HG02981 (cell line): ENCODE data around the gene GNAQ.

ENCODE experiments used
- ATAC-seq: cut with Tn5 transposase; IDR thresholded peaks from one replicate; pipeline ENCODE4 v1.9.1; 2021; ENCODE audit warnings: mild to moderate bottlenecking, moderate library complexity; ENCODE audit not compliant: unreplicated experiment

GNAQ gene

DNA sequence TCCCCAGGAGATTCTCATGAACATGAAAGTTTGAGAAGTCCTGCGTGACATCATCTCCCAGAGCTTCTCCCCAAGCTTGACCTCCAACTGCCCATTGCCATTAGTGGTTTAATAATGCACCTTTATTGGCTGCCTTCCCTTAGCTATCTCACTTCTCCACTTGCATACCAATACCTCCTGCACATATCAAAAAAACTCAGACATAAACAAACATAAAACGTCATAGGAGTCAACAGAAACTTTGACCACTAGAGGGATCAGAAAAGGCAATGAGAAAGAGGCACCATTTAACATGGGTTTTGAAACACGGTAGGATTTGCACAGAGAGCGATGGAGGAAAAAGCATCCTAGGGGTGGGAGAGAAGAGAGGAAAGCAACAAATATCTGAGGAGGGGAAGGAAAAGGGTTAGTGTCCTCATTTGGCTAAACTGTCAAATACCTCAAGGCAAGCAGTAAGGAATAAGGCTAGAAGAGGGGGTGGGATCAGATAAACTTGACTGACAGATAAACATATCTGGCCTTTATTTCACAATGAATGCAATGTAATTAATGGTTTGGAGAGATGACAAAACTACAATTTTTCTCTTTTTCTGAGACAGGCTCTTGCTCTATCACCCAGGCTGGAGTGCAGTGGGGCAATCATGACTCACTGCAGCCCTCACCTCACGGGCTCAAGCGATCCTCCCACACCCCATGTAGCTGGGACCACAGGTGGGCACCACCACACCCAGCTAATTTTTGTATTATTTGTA lies 27.0 kb downstream of the GNAQ start:
- no peak for ATAC-seq

DNA sequence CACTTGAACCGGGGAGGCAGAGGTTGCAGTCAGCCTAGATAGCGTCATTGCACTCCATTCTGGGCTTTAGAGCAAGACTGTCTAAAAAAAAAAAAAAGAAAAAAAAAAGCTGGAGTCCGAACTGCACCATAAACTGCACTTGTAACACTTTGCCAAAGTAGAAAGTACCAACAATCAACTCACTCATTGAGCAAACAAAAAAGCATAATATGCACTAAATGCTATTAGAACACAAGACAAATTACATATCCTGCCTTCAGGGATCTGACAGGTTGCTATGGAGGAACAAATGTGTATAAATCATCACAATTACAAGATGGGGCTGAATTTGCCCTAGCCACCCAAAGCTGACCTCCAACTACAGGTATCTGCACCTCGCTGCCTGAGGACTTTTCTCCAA lies 27.9 kb downstream of the GNAQ start:
- no peak for ATAC-seq

DNA sequence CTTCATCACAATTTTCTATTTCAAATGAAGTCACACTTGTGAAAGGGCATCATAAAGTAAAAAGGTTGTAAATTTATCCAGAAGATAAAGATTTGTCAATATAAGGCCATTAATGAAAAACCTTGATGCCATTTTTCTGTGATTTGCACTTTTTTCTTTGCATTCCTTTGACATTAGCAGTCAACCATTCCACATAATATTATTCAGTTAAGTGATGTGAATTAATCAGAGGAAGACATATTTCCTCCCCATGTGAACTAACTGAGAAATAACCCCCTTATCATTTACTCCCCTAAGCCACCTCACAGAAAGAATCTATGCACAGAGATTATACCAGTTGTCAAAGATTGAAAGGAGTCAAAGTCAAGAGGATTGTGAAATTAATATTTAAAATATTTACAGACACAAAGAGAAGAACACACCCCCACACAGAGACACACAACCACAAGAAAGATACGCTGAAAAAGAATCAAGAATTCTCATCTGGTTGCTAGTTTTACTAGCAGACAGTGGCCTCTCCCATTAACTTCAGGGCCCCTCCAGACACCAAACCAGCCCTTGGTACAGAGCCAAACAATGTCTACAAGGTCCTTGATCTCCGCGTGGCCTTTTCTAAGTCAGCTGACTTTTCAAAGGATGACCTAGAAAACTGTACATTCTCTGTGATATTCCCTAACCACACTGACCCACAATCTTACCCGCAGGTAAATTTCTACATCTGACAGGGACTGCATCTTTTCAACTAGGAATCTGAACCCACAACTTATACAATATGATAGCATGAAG lies 29.5 kb downstream of the GNAQ start:
- no peak for ATAC-seq

DNA sequence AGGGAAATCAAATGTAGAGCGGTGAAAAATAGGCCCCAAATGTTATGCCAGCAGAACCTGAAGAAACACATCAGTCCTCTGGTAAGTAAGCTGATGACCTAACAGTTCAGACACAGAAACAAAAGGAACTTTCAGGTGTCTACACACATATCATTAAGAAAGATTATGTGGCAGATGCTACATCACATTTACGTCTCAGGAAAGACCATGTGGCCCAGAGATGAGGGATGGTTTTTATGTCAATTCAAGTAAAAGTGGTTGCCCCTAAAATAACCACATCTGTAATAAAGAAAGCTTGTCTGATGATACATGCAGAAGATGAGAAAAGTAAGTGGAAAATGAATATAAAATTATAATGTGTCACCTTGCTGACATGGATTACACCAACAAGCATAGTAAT lies 31.4 kb downstream of the GNAQ start:
- no peak for ATAC-seq

DNA sequence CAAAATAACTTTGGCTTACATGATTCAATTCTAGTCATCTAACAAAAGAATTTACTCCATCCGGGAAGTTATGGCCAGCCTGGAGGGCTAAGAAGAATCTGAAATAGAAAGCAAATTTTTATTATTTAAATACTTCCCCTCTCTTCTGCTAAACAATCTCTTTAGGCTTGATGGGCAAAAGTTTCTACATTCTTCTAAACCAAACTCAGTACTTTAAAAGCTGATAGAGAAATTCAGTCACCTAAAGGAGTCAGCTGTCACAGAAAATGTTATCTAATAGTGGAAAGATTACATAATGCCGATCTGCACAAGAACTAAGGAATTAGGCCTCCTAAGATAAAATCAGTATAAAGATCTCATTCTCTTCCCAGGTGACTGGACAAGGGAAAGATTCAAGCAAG lies 32.4 kb downstream of the GNAQ start:
- no peak for ATAC-seq

DNA sequence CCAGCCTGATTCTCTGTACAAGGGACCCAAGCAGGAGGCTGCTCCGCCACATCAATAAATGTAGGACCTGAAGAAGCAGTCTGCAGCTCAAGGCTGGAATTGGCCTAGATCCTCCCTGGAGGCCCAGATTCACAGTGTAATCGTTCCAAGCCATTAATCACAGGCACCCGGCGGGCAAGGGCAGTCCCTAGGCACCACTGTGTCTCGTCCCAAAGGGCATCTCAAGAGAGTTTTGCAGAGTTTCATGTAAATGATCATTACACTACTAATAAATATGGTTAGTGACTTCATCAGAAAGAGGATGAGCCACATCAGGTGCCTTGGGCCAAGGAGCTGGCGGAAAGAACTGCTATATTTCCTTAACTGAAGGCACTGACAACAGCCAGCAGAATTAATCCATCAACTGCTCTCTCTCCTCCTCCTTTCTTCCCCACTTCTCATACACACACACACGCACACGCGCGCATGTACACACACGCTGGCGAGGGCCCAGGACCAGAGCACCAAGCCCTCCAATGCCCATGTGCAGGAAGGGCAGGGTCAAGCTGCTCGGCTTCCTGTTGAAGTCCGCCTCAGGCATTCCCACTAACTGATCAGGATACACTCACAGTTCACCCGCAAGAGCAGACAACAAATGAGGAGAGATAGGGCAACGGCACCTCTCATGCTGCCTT lies 33.9 kb downstream of the GNAQ start:
- no peak for ATAC-seq

DNA sequence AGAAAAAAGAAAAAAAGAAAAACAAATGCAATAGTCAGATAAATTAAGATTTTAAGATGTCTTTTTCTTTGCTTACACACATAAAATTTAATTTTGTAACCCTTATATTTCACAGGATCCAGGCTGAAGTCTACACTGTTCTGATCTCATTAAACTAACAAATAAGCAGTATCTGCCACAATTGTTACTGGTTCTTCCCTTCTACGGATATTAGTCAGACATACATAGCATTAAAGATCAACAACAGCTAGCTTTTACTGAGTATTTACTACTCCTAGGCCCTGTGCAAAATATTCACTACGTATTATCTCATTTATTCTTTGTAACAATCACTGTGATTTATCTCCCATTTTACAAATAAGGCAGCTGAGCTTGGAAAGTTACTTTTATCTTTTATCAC lies 34.9 kb downstream of the GNAQ start:
- no peak for ATAC-seq

DNA sequence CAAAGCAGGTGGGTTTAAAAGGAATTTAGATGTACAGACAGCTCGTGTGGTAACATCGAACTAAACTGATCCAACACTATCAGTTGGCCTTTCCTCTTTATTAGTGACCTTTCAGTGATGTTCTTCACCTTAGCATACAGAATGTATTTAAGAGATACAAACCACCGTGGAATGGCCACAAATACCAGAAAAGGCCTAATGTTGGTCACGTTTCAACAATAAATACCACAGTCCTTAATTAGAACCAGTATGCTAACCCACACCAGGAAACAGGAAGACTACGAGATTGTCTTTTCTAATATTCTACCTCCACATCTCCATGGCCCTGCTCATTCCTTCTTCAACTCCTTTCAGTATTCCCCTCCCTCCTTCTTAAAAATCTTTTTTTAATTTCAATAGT lies 40.4 kb downstream of the GNAQ start:
- ATAC-seq, result no peak

DNA sequence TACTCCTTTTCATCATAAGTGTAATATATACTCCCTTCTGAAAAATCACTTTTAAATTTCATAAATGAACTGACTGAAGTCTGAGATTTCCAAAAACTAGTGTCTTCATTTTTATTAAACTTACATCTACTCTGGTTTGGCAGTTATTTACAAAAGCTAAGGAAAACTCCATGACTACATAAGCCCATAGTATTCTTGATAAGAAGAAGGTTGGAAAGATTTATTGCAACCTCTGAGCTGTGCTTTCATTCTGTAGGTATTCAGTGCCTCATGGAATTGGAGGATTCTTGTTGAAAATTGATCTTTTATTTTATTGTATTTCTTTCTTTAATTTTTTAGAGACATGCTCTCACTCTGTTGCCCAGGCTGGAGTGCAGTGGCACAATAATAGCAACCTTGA lies 41.7 kb downstream of the GNAQ start:
- no peak for ATAC-seq

DNA sequence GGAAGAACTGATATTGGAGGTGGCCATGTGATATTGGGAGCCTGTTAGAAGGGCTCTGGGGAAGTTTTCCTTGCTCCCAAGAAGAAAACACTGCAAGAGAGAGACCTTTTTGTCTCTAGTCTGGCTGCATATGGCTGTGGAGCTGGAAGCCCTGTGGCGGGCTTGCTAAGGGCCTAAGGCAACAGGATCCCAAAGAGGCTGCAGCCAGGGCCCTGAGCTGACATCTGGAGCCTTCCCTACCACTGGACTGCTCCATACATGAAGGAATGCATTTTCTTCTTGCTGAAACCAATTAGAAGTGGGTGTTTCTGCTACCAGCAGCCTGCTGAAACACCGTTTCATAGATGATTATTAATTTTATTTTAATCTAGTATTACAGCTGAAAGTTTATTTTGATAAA lies 42.2 kb downstream of the GNAQ start:
- no peak for ATAC-seq

DNA sequence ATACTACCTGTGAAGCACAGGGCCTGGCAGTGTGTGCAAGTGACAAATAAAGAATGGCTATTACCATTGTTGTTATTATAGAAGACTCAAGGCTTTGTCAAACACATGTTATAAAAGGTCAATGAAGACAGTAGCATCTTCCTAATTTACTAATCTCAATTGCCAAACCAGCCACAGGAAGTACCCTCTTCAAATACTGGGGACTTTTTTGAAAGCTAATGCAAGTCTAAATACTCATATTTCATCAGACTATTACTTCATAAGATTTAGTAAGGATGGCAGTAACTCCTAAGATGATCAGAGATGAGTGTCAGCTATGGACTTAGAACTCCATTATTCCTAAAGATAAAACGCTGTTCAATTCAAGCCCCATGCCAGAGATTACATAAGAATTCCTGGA lies 43.0 kb downstream of the GNAQ start:
- no peak for ATAC-seq

DNA sequence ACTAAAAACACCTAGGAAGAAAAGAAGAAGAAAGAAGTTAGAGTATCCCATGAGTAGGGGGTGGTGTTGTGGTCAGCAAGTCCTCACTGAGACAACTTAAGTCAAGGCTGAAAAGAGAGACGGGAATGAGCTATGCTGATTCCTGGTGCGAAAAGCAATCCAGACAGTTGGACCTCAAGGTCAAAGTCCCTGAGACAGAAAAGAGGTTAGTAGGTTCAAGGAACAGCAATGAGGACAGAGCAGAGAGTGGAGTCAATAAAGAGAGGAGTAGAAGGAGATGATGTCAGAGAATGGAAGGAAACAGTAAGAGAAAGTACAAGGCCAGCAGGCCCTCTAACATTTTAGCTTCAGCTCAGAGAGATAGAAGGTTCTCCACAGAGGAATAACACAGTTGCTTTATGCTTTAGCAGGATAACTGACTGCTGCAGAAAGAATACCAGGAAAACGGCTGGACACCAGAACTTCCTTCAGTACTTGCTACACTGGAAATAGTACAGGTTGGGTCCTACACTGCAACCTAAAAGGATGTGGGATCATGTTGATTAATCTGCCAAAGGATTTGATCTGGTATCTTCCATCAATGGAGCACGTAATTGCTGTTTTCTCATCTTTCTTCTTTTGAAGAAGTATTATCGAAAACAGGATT lies 43.6 kb downstream of the GNAQ start:
- ATAC-seq, result no peak

DNA sequence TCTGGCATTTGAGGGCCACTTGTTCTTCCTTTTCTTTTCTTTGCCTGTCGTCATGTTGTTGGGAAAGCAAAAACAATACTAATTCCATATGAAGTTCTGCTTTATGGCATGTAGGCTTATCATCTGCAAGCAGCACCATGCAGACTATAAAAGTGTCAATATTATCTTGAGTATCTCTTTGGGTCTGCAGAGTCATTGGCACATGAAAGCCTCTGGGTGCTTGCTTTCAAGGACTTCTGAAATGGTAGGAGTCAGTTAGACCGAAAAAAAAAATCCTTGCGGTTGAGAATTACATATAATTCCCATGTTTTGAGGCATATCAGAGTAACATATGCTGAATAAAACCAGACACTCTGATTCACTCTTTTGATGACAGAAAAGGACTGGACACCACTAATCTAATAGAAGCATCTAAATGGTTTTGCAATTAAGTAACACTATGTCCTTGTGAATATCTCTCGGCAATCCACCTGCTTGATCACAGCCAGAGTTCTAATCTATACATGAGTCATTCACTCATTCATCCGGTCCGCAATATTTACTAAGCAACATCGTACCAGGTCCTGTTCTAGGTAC lies 44.4 kb downstream of the GNAQ start:
- no peak for ATAC-seq

DNA sequence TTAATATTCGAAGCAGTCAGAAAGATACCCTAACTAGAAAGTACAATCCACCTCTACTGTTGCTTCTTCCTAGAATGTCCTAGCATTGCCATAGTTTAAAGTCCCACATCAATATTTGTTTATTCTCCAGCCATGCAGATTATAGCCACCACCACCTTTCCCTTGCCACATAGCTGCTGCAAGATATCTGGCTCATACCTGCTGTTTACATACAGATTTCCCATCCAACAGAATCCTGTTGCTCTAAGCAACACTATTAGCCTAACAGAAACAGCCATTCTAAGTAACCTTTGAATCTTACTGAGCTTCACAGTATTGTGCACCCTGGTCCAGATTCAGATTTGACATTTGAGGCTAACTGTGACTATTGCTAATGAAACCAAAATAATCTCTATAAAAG lies 45.6 kb downstream of the GNAQ start:
- no peak for ATAC-seq

DNA sequence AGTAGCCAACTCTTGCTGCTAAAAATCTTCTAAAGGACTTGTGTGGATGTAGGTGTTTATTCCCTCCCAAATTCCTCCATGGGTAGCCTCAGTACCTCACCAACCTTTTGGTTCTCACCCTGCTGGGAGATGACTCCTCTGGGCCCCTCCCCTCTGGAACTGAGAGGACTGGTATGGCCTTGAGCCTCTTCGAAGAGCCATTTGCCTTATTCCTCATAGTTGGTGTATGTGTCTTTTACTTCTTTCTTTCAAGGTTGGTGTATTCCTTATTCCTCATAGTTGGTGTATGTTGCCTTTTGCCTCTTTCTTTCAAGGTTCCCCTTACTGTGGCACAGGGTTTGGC lies 48.3 kb downstream of the GNAQ start:
- no peak for ATAC-seq

DNA sequence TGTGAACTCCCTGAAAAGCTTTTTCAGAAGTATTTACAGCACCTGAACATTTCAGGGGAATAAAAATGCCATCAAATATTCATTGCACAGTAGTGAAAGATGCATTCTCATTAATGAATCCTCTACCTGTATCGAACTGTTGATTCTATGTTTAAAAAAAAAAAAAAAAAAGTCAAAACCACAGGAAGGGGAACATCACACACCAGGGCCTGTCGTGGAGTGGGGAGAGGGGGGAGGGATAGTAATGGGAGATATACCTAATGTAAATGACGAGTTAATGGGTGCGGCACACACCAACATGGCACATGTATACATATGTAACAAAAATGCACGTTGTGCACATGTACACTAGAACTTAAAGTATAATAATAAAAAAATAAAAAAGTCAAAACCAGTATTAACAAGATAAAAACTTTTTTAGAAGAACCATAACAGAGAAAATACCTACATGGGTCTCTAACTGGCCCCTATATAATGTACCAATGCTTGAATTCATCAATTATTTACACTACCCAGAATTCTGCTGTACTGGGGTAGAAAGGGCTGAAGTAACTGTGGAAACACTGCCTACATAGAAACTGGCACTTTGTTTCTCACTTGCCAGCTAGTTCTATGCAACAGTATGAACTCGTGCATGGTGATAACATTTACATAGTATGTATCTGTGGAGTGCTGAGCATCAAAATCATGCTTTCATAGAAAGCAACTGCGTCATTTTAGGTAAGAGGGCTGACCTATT lies 48.9 kb downstream of the GNAQ start:
- no peak for ATAC-seq

DNA sequence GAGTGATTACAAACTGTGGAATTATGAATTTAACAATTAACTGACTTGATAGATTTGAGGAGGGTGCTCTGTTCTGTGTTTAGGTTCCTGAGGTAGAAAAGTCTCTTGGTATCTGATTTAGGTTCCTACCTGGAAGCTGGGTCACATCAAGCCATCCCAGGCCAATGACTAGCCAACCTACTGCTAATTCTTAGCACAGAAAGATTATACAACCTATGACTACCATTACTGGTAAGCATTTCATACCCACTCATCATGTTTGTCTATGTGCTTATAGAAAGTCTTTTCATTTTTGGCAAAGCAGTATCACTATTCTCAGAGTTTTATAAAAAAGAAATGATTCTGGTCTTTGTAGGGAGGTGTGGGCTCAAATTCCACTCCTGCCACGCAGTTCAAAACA lies 49.7 kb downstream of the GNAQ start:
- ATAC-seq, result no peak

DNA sequence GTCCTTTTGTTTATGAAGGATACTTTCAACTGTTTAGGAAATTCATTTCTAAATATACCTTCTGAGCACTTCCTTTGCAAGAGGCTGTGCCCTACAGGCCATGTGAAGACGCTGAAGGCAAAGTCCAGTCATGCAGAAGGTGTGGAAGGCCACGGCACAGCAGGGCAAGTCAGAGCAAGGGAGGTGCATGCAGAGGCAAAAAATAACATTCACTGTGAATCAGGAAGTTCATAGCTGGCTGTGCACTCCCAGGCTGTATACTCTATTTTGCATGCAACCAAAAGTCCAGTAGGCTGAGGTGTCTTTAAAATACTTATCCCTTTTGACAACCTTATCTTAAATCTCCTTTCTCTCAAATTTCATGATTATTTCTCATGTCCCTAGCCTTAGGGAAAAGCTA lies 50.3 kb downstream of the GNAQ start:
- no peak for ATAC-seq

DNA sequence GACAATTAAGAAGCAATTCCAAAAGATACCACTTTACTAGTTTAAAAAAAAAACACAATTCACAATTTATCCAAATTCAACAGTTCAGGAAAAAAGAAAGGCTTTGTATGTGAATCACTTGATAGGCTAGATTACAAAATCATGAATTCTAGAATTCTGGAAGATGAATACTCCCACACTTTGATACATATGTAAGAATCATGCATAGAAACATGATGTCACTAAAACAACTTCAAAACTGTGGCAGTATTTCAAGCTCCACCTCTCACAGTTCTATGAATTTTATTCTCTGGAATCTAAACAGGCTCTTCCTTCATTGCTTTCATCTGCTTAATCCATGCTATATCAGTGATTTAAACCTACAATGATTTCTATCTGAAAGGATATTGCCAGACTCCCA lies 51.0 kb downstream of the GNAQ start:
- no peak for ATAC-seq

DNA sequence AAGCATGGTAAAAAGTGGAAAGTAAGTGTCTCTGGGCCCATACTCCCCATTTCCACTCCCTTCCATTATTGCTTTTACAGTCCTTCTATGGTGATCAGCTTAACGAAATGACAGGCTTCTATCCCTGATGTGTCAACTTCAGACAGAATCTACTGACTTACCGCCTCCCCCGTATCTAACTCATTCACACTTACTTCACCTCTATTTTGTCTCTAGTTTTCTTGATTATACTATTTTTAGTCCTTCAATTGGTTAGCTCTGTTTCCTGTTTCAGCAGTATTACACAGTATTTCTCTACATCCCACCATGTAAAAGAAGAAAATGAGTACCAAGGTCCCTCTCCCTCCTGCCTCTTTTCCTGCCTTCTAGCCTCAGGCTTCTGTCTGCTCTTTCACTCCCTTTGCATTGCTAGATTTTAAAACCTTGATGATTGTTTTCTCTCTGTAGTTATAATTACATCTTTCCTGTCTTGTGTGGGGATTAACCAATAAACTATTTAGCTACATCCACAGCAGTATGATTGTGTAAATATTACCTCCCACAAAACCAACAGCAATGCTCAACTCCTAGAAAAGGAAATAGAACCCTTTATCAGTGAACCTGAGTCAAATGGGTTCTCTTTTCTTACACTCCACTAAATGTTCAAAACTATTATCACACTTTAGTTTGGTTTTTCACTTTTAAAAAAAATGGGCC lies 53.4 kb downstream of the GNAQ start:
- no peak for ATAC-seq
